Ishikawa (cell line): ENCODE results near the gene SIVA1.

Source experiments
- CEBPB ChIP-seq: IDR thresholded peaks from 2 replicates; pipeline ENCODE4 v1.6.1; 2012
- CREB1 ChIP-seq: IDR thresholded peaks from 2 replicates; pipeline ENCODE4 v1.6.1; 2012; ENCODE audit warnings: low read depth
- EGR1 ChIP-seq: IDR thresholded peaks from 2 replicates; pipeline ENCODE4 v1.6.1; 2012
- EP300 ChIP-seq: IDR thresholded peaks from 2 replicates; pipeline ENCODE4 v1.6.1; 2012; ENCODE audit warnings: borderline replicate concordance
- FOXM1 ChIP-seq: IDR thresholded peaks from 2 replicates; pipeline ENCODE4 v1.6.1; 2012; ENCODE audit warnings: low read depth, borderline replicate concordance
- NFIC ChIP-seq: IDR thresholded peaks from 2 replicates; pipeline ENCODE4 v1.6.1; 2012
- RAD21 ChIP-seq: IDR thresholded peaks from 2 replicates; pipeline ENCODE4 v1.6.1; 2012; ENCODE audit warnings: low read depth
- TAF1 ChIP-seq: IDR thresholded peaks from 2 replicates; pipeline ENCODE4 v1.6.1; 2012; ENCODE audit warnings: low read depth, mild to moderate bottlenecking
- TCF12 ChIP-seq: IDR thresholded peaks from 2 replicates; pipeline ENCODE4 v1.6.1; 2012; ENCODE audit warnings: low read depth
- TEAD4 ChIP-seq: IDR thresholded peaks from 2 replicates; pipeline ENCODE4 v1.6.1; 2012
- YY1 ChIP-seq: IDR thresholded peaks from 2 replicates; pipeline ENCODE4 v1.6.1; 2012; ENCODE audit warnings: low read depth
- ZBTB7A ChIP-seq: IDR thresholded peaks from 2 replicates; pipeline ENCODE4 v1.6.1; 2012; ENCODE audit warnings: low read depth
- TF ChIP-seq, protein P1 (sequence below): IDR thresholded peaks from 2 replicates; pipeline ENCODE4 v1.6.1; 2012
- TF ChIP-seq, protein P2 (sequence below): IDR thresholded peaks from 2 replicates; pipeline ENCODE4 v1.6.1; 2012
- TF ChIP-seq, protein P3 (sequence below): IDR thresholded peaks from 2 replicates; pipeline ENCODE4 v1.6.1; 2012; ENCODE audit warnings: low read depth, mild to moderate bottlenecking

The SIVA1 gene

DNA sequence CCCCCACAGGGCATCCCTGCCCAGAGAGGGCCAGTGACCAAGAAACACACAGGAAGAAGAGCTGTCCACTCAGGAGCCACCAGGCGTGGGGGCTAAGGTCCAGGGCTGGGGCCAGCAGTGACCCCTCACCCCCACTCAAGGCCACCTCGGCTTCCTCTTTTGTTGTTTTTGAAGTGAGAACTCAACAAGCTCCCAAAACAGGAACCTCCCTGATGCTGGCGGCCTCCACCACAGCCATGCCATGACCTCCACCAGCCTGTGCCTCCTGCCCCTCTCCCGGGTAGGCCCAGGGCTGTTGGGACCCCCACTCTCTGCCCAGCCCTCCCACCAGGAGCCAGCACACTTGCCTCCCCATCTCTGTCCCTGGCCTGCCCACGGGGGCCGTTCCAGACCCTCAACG lies 34.8 kb downstream of the SIVA1 start:
- no peak for TF ChIP-seq RAD21
- TF ChIP-seq FOXM1: no peak
- TF ChIP-seq NFIC: no peak

- TF ChIP-seq EP300: no peak
- TF ChIP-seq, protein P1, sequence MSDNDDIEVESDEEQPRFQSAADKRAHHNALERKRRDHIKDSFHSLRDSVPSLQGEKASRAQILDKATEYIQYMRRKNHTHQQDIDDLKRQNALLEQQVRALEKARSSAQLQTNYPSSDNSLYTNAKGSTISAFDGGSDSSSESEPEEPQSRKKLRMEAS: no peak
- TF ChIP-seq YY1: no peak
- TF ChIP-seq EGR1: no peak
- no peak for TF ChIP-seq ZBTB7A
- TF ChIP-seq TCF12: no peak
- TF ChIP-seq, protein P2, sequence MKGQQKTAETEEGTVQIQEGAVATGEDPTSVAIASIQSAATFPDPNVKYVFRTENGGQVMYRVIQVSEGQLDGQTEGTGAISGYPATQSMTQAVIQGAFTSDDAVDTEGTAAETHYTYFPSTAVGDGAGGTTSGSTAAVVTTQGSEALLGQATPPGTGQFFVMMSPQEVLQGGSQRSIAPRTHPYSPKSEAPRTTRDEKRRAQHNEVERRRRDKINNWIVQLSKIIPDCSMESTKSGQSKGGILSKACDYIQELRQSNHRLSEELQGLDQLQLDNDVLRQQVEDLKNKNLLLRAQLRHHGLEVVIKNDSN: no peak
- TF ChIP-seq NFIC: no peak
- TF ChIP-seq FOXM1: no peak
- TF ChIP-seq TAF1: no peak
- no peak for TF ChIP-seq CEBPB
- TF ChIP-seq RAD21: no peak
- TF ChIP-seq TEAD4: no peak
Measured at GRCh38 chr14:104788161-104788818, 35.3 kb downstream of the SIVA1 start.

GRCh38 chr14:104788873-104789663 lies 36.1 kb downstream of the SIVA1 start:
- TF ChIP-seq CEBPB (no peak), TAF1 (no peak), EGR1 (no peak), NFIC (no peak)

GRCh38 chr14:104789752-104790743 lies 37.1 kb downstream of the SIVA1 start:
- TF ChIP-seq TCF12 (no peak), ZBTB7A (no peak), CREB1 (no peak), NFIC (no peak), EGR1 (no peak), CEBPB (no peak), FOXM1 (no peak), RAD21 (no peak), TEAD4 (no peak), EP300 (no peak), YY1 (no peak), TAF1 (no peak)
- TF ChIP-seq, protein P2: no peak
- TF ChIP-seq, protein P3, sequence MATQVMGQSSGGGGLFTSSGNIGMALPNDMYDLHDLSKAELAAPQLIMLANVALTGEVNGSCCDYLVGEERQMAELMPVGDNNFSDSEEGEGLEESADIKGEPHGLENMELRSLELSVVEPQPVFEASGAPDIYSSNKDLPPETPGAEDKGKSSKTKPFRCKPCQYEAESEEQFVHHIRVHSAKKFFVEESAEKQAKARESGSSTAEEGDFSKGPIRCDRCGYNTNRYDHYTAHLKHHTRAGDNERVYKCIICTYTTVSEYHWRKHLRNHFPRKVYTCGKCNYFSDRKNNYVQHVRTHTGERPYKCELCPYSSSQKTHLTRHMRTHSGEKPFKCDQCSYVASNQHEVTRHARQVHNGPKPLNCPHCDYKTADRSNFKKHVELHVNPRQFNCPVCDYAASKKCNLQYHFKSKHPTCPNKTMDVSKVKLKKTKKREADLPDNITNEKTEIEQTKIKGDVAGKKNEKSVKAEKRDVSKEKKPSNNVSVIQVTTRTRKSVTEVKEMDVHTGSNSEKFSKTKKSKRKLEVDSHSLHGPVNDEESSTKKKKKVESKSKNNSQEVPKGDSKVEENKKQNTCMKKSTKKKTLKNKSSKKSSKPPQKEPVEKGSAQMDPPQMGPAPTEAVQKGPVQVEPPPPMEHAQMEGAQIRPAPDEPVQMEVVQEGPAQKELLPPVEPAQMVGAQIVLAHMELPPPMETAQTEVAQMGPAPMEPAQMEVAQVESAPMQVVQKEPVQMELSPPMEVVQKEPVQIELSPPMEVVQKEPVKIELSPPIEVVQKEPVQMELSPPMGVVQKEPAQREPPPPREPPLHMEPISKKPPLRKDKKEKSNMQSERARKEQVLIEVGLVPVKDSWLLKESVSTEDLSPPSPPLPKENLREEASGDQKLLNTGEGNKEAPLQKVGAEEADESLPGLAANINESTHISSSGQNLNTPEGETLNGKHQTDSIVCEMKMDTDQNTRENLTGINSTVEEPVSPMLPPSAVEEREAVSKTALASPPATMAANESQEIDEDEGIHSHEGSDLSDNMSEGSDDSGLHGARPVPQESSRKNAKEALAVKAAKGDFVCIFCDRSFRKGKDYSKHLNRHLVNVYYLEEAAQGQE: no peak
- TF ChIP-seq, protein P1: no peak

- TF ChIP-seq CREB1 (no peak), ZBTB7A (no peak), EGR1 (no peak), YY1 (no peak), NFIC (no peak), CEBPB (no peak), RAD21 (no peak), TAF1 (no peak)
Measured at GRCh38 chr14:104791425-104791824, 38.5 kb downstream of the SIVA1 start.

DNA sequence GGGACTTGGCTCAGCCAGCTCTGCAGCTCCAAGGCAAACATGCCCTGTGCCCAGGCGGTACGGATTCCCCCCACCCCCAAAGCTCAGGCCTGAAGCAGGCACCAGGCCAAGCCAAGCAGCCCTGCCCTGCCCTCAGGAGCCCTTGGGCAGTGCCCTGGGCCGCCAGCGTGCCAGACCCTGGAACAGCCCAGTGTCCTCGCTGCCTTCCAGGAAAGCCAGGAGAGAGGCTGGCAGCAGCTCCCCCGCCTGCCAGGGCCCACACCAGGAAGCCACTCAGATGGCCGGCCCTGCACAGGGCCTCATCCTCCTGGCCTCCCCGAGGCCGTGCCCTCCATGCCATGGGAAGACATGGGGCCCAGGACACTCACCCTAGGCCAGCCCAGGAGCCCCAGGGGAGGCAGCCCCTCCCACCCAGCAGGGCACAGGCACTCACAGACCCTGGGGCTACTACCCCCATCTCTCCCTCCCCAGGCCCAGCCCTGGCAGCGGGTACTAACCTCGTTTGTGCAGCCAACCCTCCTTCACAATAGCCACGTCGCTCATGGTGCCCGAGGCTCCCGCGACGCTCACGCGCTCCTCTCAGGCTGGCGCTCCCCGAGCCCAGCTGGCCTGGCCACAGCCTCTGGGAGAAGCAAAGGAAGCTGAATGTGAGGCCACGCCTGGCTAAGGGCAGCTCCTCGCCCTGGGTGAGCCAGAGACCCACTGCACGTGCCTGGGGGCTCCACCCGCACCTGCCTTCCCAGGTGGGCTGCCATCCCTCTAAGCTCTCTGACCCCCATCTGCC lies 39.3 kb downstream of the SIVA1 start:
- TF ChIP-seq, protein P1: no peak
